NCI-H1694 treated with DMSO at 0.1 percent for 48 hours (cell line): Measurements from ENCODE around the gene GFRA4.

Experiments used
- DNase-seq: peaks from one replicate; lab custom pipeline; 2025; lab: John Stamatoyannopoulos, UW

The GFRA4 gene

GRCh38 chr20:3652676-3653596, 10.3 kb downstream of the GFRA4 start:
- DNase-seq: no peak

DNA sequence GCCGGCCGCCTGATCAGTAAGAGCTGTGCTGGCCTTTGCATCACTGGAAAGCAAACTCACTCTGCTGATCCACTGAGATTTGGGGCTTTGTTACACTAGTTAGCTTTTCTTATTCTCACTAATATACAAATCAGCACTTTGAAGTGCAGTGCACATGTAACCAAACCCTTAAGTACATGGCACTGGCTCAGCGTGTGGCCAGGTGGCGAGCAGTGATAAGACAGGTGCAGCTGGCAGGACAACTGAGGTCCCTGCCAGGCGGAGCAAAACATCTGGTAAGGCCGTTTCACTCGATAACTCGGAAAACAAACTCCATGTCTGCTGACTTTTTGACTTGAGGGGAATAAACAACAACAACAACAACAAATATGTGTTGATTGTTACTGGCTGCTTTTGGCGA, 11.0 kb downstream of the GFRA4 start:
- no peak for DNase-seq

- DNase-seq: no peak
These were observed 11.8 kb downstream of the GFRA4 start for GRCh38 chr20:3651204-3651962.

DNA sequence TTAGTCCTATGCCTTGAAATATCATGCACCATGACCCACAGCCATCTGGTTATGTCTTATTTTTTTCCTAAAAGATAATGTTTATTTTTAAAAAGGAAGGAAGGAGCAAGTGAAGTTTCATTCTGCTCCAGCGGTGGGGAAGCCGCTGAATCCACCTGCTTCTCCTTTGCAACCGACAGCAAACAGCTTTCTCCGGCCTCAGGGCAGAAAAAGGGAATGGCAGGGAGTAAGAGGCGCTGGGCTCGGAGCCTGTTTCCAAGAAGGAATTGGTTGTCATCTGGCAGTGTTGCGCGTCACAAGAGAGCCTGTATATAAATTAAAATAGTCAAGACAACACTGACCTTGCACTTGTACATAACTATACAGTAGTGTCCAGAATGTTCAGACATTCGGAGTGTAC, 14.2 kb downstream of the GFRA4 start:
- no peak for DNase-seq

DNA sequence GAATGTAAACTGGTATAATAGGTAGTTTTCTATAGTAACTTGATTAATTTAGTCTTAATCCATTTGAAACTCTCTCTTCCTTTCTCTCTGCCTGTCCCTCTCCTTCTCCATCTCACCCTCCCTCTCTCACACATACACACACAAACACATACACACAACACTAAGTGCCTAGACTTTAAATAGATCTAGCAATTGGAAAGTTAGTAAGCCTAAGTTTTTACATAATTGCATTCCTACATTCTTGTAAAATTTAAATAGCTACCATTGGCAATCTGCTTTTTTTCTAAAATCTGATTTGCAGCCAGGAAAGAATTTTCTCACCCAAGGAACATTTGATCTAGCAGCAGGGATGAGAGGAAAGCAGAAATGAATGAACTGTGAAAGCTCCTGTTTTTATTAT, 15.7 kb downstream of the GFRA4 start:
- no peak for DNase-seq

DNA sequence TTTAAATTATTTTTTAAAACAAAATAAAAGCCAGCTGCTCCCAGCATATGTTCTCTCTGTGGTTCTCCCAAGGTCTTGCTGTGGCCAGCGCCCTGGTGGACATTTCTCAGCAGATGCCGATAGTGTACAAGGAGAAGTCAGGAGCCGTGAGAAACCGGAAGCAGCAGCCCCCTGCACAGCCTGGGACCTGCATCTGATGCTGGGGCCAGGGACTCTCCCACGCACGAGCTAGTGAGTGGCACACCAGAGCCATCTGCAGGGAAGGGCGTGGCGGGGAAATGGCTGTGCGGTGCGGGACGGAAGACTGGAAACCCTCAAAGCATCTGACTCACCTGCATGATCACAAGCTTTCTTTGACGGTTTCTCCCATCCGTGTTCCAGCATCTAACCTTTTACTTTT, 16.5 kb downstream of the GFRA4 start:
- no peak for DNase-seq

DNA sequence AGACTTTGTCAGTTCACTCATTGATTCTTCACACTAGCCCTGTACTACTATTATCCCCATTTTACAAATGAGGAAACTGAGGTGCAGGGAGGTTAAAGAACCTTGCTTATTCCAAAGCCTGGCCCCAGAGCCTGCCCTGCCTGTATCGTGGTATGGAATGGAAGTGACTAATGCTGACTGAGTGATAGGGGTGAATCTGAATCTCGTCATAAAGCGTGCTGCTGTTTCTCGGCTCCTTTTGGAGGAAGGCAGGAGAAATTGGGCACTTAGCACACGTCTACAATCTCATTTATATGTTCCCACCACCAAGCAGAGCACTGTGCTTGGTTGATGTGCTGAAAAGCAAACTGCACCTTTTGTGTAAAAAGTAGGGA, 17.1 kb downstream of the GFRA4 start:
- DNase-seq: no peak

GRCh38 chr20:3645309-3646066, 17.7 kb downstream of the GFRA4 start:
- DNase-seq: no peak

DNA sequence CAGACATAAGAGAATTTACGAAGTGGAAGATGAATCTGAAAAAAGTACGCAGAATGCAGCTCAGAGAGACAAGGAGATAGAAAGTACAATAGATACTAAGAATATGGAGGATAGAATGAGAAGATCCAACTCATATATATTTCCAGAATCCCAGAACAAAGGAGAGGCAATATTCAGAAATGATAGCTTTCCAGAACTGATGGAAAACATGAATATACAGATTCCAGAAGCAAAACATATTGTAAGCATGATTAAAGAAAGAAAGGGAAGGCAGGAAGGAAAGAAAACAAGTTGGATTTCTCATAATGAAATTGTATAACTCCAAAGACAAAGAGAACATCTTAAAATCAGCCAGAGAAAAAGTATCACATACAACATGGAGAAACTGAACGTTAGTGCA, 22.9 kb downstream of the GFRA4 start:
- no peak for DNase-seq

GRCh38 chr20:3635346-3635745, 27.9 kb downstream of the GFRA4 start:
- no peak for DNase-seq

- DNase-seq: no peak
These were observed 29.2 kb downstream of the GFRA4 start for GRCh38 chr20:3633913-3634478.

- no peak for DNase-seq
These were observed 30.7 kb downstream of the GFRA4 start for GRCh38 chr20:3632311-3633004.

DNA sequence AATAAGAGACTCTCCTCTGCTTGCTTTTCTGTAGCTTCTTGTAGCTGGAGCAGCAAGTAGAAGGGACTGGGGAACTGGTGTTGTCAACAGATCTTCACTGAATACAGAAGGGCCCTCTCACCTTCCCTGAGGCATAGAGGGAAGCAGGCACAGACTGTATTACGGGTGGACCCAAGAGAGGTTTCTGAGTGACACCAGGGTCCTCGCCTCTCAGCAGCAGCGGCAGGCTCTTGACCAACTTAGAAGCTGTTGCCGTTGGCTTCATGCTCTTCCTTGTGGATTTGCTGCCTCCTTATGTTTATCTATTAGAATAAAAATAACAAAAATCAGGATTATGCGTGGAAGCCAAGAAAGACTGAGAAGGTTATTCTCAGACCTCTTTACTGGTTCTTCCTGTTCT, 31.7 kb downstream of the GFRA4 start:
- no peak for DNase-seq

DNA sequence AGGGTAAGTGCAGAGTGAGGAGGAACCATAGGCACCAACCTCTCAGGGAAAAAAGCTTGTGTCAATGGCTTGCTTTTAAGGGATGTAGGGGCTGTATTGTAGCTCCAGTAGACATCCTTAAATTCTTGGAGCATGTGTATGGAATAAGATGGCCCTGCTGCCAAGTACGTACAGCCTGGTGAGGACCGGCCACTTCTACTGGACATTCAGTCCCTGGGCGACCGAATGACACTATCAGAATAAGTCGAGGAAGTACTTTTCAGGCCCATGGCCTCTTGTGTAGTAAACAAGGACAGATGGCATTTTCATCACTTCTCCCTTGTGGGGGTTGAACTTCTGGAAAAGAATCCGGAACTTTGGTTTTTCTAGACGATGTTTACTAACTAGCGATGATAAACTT, 32.8 kb downstream of the GFRA4 start:
- no peak for DNase-seq

DNA sequence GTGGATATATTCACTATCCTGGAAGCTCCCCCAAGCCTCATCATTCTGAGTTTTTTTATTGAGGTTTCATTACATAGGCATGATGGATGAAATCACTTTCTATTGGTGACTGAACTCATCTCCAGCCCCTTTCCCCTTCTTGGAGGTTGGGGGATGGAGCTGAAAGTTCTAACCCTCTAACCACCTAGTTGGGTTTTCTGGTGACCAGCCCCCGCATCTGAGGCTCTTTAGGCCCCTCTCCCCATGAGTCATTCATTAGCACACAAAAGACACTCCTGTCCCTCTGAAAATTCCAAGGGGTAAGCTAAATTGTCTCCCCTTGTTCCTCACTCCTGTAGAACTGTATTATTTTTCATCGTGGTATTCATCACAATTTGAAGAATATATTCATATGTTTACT, 33.3 kb downstream of the GFRA4 start:
- no peak for DNase-seq

- no peak for DNase-seq
These were observed 34.5 kb downstream of the GFRA4 start for GRCh38 chr20:3628502-3629314.

- no peak for DNase-seq
These were observed 35.7 kb downstream of the GFRA4 start for GRCh38 chr20:3627476-3627875.

DNA sequence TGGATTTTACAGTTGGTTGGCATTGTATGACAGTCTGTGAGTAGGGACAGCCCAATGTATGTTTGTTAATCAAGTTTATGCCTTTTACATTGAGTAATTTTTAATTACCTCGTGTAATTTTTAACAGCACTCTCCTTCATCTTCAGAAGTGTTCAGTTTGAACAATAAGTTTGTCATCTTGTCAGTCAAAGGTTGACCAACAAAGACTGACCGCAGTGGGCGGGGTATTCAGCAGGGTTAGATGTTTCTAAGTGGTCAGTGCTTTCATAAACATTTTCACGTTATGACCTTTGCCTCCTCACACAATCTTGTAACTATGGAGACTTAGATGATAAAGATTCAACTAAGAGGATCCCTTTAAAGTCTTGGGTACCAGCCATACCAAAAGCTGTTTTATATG, 40.8 kb downstream of the GFRA4 start:
- DNase-seq: no peak

GRCh38 chr20:3621111-3621510, 42.1 kb downstream of the GFRA4 start:
- no peak for DNase-seq

- DNase-seq: no peak
These were observed 46.9 kb downstream of the GFRA4 start for GRCh38 chr20:3616250-3616649.
